Measurements from ENCODE around the gene FSTL5. TPM values are rescaled to one million over a fixed set of nuclear protein-coding genes. Genes with fewer than 3 reads are reported as not detected.

Gene FSTL5
- total and polyA plus RNA-seq, 2 of the 8 experiments (the other 6 are each of a cell fraction or from before 2014, with no cell fraction given): 0.09 to 0.32 TPM

DNA sequence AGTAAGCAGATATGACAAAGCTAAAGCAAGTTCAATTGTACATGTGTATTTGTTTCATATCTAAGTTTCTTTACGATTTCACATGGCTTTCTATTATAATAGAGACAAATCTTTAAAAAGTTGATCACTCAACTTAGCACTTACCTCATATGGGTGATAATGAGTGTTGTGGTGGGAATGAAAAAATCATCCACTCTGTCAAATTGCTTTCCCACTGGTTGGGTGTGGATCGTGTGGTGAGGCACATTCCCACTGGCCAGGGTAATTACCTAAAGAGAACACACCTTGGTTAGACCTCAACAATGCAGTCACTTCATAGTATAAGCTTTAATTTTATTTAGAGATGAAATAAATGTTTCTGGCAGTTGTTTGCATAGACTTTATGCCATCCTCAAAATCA is 708.9 kb downstream of the FSTL5 start:
- no peak overlapping the region for H3K14ac ChIP-seq (ENCODE audit: insufficient read length)
- no peak for FAIRE-seq
- no peaks in the 10 kb centered on the region for H4K20me1 ChIP-seq (replicated peaks in 1 of 2; ENCODE audit: control insufficient read depth in 1 of 2, insufficient read depth in 2 of 2, low read length in 2 of 2)
- no peak overlapping the region for H2BK15ac ChIP-seq (ENCODE audit: low read length)
- H2BK120ac ChIP-seq (replicated peaks; ENCODE audit: low read depth, low read length): no peak overlapping the region
- H3K9ac ChIP-seq (replicated peaks in 1 of 4; ENCODE audit: extremely low read depth in 1 of 4, low read depth in 3 of 4, low read length in 3 of 4): no peak overlapping the region
- H4K8ac ChIP-seq (ENCODE audit: extremely low read depth, insufficient read depth, low read length): no peak overlapping the region
- no peak overlapping the region for H4K91ac ChIP-seq (replicated peaks; ENCODE audit: insufficient read length, low read length)
- WGBS, 2 experiments (ENCODE audit: extremely low coverage in 1 of 2, insufficient coverage in 1 of 2, insufficient read length in 1 of 2, insufficient replicate concordance in 2 of 2, low coverage in 1 of 2, low lambda C conversion rate in 2 of 2, missing lambda C conversion rate in 1 of 2): 93% methylated on average over 2 of the region's 2 CpGs; no CpG with 5 or more reads in 1 of the 2 experiments
- no peaks in the 10 kb centered on the region for H3K27me3 ChIP-seq (replicated peaks in 1 of 4; ENCODE audit: control insufficient read depth in 3 of 4, extremely low read depth in 1 of 4, insufficient read depth in 3 of 4, low read length in 3 of 4)
- H2BK12ac ChIP-seq (ENCODE audit: low read depth, low read length): no peak overlapping the region
- no peak overlapping the region for H3K4me2 ChIP-seq (ENCODE audit: insufficient read depth in 1 of 2, low read depth in 2 of 2, low read length in 2 of 2)
- no peaks in the 10 kb centered on the region for H3K9me3 ChIP-seq (ENCODE audit: insufficient read depth in 2 of 2, low read depth in 1 of 2, low read length in 1 of 2)
- no peak overlapping the region for H2BK5ac ChIP-seq (ENCODE audit: low read depth, low read length)
- no peaks in the 10 kb centered on the region for H3K79me2 ChIP-seq (ENCODE audit: control insufficient read depth in 1 of 2, insufficient read depth in 2 of 2, low read length in 2 of 2)
- H3K27ac ChIP-seq (ENCODE audit: low read depth, low read length): no peak overlapping the region
- no peak for DNase-seq (ENCODE audit: low read depth in 1 of 2, low spot score in 2 of 2)
- no peak overlapping the region for H4K5ac ChIP-seq (ENCODE audit: insufficient read length, low read depth, low read length)
- no peaks in the 10 kb centered on the region for H3K36me3 ChIP-seq (ENCODE audit: control insufficient read depth in 2 of 4, insufficient read depth in 4 of 4, low read length in 3 of 4)
- H2AFZ ChIP-seq (ENCODE audit: low read length): no peak overlapping the region
- no peaks in the 10 kb centered on the region for H3K23me2 ChIP-seq (ENCODE audit: low read depth, low read length)
- no peak overlapping the region for H3K4me3 ChIP-seq (ENCODE audit: extremely low read depth in 1 of 4, insufficient read depth in 2 of 4, low read depth in 3 of 4, low read length in 4 of 4)
- H2AK5ac ChIP-seq (ENCODE audit: low read depth, low read length): no peak overlapping the region
- no peak overlapping the region for H3K56ac ChIP-seq (replicated peaks; ENCODE audit: insufficient read length, low read depth, low read length)
- H3K79me1 ChIP-seq (ENCODE audit: low read depth, low read length): no peaks in the 10 kb centered on the region
- ChIA-PET POLR2A (ENCODE audit: partially characterized antibody) (no interaction called here), CTCF (ENCODE audit: partially characterized antibody) (no interaction called here)
- H3K23ac ChIP-seq (ENCODE audit: insufficient read length): no peak overlapping the region
- no peaks in the 10 kb centered on the region; a peak in 1 of 7 replicates for H3K4me1 ChIP-seq (replicated peaks in 1 of 4; ENCODE audit: control insufficient read depth in 3 of 4, insufficient read depth in 4 of 4, low read length in 3 of 4)
- no peak overlapping the region for H3K18ac ChIP-seq (ENCODE audit: extremely low read depth, low read length)
- H2BK20ac ChIP-seq (ENCODE audit: low read length): no peak overlapping the region
- no peak overlapping the region for H3K4ac ChIP-seq (replicated peaks; ENCODE audit: insufficient read length, low read depth, low read length)
- TF ChIP-seq SAP30 (IDR thresholded peaks at IDR 0.05; ENCODE audit: insufficient read depth, insufficient replicate concordance, low read length) (no peak), EGR1 (IDR thresholded peaks at IDR 0.05; ENCODE audit: borderline replicate concordance, low read depth, low read length) (no peak), KDM5A (IDR thresholded peaks at IDR 0.05; ENCODE audit: low read length) (no peak), JUN (IDR thresholded peaks at IDR 0.05; ENCODE audit: low read depth, low read length) (no peak), BRCA1 (IDR thresholded peaks at IDR 0.05; ENCODE audit: low read depth, low read length) (no peak), KDM1A (IDR thresholded peaks at IDR 0.05; ENCODE audit: borderline replicate concordance, low read length) (no peak), TCF12 (IDR thresholded peaks at IDR 0.05; ENCODE audit: low read depth, low read length) (no peak), CHD2 (IDR thresholded peaks at IDR 0.05; ENCODE audit: low read length) (no peak), TAF1 (IDR thresholded peaks at IDR 0.05; ENCODE audit: low read depth, low read length) (no peak), TEAD4 (IDR thresholded peaks at IDR 0.05; ENCODE audit: low read depth, low read length) (no peak)
- TF ChIP-seq, protein P1, sequence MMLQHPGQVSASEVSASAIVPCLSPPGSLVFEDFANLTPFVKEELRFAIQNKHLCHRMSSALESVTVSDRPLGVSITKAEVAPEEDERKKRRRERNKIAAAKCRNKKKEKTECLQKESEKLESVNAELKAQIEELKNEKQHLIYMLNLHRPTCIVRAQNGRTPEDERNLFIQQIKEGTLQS (IDR thresholded peaks at IDR 0.05; ENCODE audit: insufficient read depth, low read depth, low read length): no peak
- TF ChIP-seq, protein P2, sequence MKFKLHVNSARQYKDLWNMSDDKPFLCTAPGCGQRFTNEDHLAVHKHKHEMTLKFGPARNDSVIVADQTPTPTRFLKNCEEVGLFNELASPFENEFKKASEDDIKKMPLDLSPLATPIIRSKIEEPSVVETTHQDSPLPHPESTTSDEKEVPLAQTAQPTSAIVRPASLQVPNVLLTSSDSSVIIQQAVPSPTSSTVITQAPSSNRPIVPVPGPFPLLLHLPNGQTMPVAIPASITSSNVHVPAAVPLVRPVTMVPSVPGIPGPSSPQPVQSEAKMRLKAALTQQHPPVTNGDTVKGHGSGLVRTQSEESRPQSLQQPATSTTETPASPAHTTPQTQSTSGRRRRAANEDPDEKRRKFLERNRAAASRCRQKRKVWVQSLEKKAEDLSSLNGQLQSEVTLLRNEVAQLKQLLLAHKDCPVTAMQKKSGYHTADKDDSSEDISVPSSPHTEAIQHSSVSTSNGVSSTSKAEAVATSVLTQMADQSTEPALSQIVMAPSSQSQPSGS (IDR thresholded peaks at IDR 0.05; ENCODE audit: low read length): no peak
- TF ChIP-seq, protein P3, sequence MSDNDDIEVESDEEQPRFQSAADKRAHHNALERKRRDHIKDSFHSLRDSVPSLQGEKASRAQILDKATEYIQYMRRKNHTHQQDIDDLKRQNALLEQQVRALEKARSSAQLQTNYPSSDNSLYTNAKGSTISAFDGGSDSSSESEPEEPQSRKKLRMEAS (IDR thresholded peaks at IDR 0.05): no peak

All from H1 (cell line).